NCI-H226 (cell line): ENCODE measurements around the gene ABCG4.
A peak's percentile ranks its signal among the peaks of the same experiment; 100 is the strongest.
"Not testable (repeated sequence)": the region's sequence is repeated elsewhere in the genome, so short reads cannot be mapped to it uniquely, and the experiment has no call there.

Experiments
- DNase-seq: peaks from one replicate; pipeline ENCODE4 v3.0.0-alpha.2; 2015

The ABCG4 gene

DNA sequence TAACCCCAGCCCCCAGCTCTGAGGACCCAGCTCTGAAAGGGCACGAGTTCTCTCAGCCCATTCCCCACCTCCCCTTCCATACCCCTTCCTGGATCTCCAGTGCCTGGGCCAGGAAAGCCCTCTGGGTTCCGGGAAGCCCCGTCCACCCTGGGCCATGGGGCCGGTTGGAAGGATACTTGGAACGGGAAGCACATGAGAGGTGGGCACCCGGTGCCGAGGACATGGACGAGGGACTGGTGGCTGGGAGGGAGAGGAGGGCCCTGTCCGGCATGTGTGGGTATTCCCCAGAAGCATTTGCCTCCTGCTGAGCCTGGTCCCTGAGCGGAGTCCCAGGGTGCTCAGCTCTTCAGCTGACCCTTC lies 32.6 kb upstream of the ABCG4 start:
- DNase-seq: no peak

DNA sequence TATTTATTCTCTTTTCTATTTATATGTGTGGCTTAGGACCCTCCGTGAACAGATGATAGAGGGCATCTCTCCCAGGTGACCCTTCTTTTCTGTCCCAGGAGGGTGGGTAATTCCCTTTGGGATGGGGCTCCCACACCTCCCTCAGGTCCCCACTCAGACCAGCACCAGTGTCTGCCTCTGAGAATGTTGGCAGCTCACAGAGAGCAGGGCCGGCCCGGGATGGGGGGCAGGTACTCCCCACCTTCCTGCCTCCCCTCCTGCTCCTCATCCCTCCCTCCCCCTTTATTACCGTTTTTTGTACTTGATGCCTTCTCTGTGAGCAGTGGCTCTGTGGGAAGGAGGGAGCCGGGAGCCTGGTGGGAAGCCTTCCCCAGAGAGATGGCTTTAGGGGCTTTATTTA lies 32.3 kb upstream of the ABCG4 start:
- DNase-seq: no peak

DNA sequence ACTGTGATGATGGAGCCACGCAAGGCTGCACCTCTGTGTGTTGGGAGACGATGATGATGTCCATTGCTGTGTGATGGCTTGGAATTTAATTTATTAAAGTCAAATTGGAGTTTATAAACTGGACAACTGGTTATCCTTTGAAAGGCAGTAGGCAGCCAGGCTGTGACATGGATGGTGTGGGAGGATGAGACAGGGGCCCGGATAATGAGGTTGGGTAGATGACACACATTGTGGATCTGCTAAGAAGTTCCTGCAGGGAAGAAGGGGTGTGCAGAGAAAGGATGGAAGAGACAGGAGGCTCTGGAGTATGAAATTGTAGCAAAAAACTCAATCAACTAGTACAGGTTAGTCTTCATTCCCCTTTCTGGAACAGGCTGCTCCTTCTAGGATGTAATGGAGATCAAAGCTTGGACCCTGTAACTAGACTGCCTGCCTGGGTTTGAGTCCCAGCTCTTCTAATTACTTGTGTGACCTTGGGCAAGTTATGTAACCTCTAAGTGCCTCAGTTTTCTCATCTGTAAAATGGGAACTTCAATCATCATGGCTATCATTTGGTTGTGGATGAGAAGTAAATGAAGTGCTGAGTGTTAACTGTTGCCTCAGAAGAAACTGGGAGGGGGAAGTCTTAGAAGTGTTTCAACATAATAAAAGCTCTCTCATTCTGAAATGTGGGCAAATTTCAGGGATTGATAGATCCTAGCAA lies 31.7 kb upstream of the ABCG4 start:
- DNase-seq: no peak

DNA sequence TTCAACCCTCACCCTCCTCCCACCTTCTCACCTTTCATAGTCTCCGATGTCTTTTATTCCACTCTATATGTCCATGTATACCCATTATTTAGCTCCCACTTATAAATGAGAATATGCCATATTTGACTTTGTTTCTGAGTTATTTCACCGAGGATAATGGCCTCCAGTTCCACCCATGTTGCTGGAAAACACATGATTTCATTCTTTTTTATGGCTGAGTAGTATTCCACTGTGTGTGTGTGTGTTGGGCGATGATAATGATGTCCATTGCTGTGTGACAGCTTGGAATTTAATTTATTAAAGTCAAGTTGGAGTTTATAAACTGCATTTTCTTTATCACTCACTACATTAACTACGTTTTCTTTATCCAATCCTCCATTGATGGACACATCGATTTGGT lies 30.6 kb upstream of the ABCG4 start:
- no peak for DNase-seq

DNA sequence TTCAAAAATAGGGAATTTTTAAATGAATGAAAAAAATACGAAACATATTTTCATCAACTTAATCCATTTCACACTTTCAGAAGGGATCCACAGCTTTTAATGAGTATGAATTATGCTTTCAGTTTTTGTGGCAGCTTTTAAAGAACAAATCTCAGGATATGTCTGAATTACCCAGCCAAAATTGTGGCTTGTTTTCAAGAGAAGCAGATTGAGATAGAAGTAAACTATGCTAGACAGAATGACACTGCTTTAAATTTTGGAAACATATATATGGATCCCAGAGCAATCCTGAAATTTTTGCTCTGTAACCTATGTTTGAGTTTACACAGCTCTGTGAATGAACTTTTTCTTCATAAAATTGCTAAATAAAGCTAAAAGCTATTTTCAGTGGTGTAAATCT lies 29.9 kb upstream of the ABCG4 start:
- DNase-seq: no peak

DNA sequence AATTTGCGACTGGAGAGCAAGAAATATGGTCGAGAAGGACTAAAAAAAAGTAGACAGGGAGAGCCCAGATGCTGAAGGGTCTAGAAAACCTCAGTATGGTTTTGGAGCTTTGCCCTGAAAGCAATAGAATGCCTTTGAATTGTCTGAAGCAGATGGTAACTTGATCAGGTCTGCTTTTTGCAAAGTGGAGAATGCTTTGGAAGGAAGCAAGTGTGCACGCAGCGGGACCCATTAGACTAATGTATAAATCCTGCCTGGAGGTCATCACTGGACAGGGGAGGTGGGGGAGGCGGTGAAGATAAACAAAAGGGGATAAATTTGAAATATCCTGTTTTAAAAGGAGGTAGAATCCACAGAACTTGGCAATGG lies 28.2 kb upstream of the ABCG4 start:
- DNase-seq: no peak

DNA sequence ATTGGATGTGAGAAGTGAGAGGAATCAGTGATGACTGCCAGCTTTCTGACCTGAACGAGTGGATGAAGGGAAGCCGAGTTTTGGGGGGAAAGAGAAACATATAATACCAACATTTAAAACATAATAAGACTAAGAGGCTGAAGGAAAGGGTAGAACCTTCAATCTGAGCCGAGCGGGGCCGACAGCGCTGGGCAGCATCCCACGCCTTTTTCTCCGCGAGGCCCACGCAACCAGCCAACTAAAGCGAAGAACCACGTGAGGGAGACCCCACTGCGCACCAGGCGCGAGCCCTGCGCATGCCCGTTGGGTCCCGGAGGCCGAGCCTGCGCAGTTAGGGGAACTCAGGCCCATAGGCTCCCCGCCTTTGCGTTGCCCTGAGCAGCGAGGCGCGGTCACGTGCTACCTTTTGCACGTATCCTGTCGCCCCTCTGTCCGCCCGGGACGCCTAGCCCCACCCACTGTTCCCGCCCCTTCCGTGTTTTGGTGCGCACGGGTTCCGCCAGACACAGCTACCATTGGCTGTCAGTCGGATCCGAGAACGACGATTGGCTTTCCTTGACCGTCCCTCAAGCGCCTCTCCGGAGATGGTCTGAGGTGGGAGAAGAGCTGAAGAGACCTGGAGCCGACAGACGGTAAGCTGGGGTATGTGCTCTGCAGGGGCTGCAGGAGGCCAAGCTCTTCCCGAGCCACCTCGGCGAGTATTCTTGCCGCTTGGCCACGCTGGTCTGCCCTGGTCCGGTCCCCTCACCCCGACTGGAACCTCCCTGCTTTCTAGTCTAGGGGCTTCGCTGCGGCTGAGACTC lies 27.6 kb upstream of the ABCG4 start, which contains the start of gene HINFP:
HINFP (plus strand) TSS at position 573 of the 803 bp plus-strand sequence. CDS start 5,365 bp downstream, outside the sequence.
- peak; percentile 99 for DNase-seq

DNA sequence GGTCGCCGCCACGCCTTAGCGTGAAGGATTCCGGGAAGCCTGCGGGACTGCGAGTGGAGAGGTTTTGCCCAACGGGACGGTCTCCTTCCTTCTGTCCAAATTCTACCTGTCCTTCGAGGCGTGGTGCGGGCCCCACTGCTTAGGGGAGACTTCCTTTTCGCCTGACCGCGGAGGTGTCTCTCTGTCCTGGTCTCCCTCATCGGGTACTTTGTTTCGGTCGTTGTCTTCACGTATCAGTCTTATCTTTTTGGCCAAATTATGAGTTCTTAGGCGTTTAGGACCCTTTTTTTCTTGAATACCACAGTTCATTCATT lies 27.1 kb upstream of the ABCG4 start:
- no peak for DNase-seq

DNA sequence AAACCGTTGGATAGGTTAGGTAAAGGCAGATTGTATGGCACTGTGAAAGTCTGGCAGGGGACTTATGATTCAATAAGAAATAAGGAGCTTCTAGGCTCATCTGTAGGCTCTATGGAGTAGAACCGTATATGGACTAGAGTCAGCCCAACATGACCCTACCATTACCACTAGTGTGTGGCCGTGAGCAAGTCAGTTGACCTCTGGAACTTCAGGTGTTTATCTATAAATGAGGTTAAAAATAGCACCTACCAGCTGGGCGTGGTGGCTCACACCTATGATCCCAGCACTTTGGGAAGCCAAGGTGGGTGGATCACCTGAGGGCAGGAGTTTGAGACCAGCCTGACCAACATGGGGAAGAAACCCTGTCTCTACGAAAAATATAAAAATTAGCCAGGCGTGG lies 23.0 kb upstream of the ABCG4 start:
- no peak for DNase-seq

DNA sequence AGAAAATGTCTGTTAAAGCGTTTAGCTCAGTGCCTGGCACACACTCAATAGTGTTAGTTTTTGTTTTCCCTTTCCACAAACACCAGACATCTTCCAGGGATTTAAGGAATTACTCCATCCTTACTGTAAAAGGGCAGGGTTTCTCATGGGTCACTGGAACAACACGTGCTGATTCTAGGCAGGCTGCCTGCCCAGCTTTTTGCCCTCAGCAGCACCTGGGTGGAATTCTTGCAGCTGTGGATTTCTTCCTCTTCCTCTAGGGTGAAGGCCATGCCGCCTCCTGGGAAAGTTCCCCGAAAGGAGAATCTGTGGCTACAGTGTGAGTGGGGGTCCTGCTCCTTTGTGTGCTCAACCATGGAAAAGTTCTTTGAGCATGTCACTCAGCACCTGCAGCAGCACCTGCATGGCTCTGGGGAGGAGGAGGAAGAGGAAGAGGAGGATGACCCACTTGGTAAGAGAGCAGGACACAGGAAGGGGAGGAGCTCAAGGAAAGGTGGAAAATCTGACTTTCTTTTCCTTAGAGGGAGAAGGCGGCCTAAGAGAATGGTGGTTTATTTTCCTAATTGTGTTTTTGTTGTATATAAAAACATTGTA lies 22.1 kb upstream of the ABCG4 start:
- DNase-seq: no peak

DNA sequence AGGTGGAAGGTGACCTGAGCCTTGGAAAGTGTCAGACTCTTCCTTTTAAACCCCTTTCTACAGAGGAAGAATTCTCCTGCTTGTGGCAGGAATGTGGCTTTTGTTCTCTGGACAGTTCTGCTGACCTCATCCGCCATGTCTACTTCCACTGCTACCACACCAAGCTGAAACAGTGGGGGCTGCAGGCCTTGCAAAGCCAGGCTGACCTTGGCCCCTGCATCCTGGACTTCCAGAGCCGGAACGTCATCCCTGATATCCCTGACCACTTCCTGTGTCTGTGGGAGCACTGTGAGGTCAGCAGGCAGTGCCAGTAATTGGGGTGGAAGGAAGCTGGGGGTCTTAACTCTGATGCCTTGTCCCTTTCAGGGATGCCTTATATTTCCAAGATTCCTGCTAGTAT lies 18.2 kb upstream of the ABCG4 start:
- peak; percentile 29 for DNase-seq

DNA sequence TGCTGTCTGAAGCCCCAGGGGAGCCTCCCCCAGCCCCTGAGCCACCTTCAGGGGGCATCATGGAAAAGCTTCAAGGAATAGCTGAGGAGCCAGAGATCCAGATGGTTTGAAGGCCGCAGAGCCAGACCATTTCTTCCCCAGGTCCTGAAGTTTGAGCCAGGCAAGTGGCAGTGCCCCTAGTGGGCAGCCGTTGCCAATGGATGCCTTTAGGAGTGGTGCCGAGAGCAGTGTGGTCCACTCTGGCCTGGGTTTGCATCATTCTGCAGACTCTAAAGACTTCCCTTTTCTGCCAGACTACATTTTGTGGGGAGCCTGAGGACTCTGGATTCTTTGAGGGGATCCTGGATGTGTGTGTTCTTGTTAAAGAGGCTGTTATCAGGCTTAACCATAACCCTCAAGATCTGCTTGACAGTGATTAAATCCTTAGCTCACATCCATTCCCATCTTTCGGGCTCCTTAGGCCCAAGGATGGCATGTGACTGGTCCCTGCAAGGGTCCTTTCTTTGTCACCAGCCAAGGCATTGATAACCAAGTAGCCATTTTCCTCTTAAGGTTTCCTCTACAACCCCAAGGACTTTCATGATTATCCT lies 14.4 kb upstream of the ABCG4 start:
- DNase-seq: no peak

DNA sequence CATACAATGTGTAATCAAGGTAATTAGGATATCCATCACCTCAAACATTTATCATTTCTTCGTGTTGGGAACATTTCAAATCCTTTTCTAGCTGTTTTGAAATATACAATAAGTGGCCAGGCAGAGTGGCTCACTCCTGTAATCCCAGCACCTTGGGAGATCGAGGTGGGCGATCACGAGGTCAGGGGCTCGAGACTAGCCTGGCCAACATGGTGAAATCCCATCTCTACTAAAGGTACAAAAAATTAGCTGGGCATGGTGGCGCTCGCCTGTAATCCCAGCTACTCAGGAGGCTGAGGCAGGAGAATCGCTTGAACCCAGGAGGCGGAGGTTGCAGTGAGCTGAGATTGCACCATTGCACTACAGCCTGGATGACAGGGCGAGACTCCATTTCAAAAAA lies 9.6 kb upstream of the ABCG4 start:
- DNase-seq: not testable (repeated sequence)

DNA sequence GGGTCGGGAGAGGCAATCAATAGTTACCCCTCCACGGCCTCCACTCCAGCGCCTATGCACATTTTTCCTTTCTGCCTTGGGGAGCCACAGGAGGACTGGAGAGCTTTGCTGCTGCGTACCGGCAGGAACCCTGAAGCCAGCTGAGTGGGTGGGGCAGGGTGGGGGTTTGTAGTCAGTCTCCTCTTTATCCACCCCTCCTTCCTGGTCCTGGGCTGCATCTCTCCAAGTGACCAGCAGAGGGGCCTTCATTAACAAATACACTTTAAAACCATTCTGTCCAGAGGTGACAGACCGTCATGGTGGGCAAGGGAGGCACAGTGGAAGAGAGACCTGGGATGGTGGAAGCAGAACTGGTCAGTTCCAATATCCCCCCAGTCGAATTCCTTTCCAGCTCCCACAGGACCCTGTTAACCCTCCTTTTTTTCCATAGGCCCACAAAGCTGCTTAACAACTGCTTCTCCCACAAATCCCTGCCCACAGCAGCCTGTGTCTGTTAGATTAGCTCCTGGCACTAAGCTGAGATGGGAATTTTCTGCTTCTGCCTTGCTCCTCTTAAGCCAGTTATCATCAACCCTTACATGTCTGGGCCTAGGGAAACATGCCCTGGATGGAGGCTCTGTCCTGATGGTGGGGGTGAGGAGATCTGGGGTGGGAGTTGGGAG lies 3.9 kb upstream of the ABCG4 start:
- DNase-seq: peak; percentile 37

DNA sequence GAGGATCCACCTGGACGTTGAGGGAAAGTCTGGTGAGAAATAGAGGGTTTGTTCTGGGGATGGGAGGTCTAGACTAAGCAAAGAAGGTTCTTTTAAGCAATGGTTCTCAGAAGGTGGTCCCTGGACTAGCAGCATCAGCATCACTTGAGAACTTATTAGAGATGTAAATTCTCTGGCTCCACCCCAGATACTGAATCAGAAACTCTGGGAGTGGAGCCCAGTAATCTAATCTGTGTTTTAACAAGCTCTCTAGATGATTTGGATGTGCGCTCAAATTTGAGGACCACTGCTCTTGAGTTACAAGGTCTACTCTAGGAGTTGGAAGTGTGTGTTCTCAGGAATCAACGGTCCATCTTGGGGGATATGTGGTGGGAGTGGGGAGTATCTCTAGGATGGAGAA lies 3.3 kb upstream of the ABCG4 start:
- no peak for DNase-seq

DNA sequence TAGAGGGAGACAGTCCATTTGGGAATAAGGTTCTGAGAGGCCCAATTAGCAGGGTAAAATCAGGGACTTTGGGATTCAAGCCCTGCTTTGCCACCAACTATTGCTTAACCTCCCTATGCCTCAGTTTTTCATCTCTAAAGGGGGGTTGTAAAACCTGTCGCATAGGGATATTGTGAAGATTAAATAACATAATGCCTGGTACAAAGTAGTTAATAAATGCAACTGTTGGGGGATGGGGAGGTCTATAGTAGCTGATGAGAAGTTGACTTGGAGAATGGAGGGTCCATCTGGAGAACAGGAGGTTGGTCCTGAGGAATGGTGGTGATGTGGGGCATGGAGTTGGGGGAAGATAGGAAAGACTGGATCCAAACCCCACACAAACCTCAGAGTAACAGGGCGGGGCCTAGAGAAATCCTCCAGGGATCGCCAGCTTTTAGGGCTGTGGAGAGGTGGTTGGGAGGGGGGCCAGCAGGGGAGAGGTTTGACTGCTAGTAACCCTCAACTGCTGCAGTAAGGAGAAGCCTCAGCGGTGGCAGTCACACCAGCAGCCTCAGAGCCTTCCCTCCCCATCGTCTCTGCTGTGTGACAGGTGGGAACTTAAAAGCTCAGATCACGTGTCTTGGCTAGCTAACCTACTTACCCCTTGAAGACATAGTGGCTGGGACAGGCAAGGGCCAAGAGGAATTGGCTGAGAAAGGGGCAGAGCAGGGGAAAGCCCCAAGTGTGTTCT lies 1.1 kb upstream of the ABCG4 start:
- DNase-seq: no peak

DNA sequence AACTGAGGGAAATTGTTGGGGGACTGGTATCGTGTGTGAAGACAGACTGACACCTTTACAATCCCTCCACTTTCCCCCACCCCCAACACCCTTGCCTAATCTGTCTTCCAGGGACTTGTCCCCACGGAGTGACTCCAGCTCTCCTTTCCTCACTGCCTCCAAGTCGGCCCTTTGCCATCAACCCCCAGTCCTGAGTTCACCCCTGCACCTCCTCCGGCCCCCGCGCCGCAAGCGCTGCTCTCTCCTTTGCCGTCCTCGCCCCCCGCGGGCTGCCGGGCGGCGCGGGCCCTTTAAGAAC lies 183 bp upstream of the ABCG4 start:
- DNase-seq: no peak

DNA sequence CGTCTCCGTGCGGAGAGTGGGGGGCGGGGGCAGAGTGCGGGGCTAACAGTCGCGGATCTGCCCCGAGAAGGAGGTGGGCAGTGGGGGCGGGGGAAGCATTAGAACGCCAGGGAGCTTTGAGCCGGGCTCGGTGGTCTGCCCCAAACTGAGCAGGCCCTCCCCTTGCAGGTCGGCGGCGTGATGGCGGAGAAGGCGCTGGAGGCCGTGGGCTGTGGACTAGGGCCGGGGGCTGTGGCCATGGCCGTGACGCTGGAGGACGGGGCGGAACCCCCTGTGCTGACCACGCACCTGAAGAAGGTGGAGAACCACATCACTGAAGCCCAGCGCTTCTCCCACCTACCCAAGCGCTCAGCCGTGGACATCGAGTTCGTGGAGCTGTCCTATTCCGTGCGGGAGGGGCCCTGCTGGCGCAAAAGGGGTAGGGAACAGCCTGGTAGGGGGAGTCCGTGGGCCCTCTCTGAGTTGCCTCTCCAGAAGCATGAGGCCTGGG lies 979 bp downstream of the ABCG4 start:
- DNase-seq: no peak

DNA sequence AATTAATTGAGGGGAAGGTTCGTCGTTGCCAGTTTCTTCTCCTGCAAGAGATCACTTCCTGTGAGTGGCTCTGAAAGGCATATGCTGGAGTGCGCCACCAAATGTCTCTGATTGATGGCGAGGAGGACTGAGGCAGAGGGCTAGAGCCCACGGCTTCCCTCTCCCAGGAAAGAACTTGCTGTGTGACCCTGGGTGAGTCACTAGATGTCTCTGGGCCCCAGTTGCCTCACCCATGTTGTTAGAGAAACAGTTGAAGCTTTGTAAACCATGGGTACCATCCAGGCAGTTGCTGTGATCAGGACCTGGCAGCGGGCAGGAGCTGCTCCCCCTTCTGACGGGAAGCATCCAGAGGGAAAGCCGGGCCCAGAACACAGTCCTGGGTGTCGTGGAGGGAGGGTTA lies 3.2 kb downstream of the ABCG4 start:
- DNase-seq: no peak

DNA sequence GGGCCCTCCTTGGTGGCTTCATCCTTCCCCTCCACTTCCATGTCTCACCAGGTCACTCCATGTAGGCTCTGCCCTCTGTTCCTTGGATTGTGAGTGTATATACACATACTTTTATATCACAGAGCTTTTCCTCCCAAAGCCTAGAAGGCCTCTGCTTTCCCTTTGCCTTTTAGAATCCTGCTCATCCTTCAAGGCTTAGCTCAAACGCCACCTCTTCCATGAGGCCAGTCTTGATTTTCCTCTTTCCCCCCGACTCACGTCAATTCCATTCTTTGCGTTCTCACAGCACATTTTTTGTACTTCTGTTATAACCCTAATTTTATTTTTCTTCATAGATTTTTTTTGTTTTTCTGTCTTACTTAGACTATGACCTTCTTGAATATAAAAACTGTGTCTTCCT lies 3.8 kb downstream of the ABCG4 start:
- DNase-seq: no peak

DNA sequence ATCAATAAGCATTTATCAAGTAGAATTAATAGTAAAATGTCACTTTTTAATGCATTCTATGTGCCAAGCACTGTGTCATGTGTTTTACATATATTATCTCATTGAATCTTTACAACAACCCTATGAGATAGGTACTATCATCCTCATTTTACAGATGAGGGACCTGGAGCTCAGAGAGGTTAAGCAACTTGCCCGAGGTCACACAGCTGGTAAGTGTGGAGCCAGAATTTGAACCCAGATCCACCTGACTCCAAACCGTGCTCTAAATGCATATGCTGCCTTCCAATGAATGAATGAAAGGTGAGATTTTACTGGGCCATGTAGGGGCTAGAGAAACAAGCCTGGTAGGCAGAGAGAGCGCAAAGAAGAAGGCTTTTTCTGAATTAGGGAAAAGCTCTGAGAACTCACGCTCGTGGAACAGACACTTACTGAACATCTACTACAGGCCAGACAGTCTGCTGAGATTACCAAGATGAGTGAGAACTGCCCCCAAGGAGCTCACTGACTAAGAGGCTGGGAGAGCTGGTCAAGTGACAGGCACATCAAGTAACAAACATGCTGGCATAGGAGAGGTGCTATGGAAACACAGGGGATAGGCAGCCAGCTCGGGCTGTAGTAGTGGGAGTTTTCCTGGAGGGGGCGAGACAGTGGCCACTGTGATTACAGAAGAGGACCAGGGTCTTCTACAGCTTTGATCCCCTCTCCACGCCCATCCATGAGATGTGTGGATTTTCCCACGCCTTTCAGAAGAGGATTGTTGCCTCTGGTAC lies 4.4 kb downstream of the ABCG4 start:
- no peak for DNase-seq

DNA sequence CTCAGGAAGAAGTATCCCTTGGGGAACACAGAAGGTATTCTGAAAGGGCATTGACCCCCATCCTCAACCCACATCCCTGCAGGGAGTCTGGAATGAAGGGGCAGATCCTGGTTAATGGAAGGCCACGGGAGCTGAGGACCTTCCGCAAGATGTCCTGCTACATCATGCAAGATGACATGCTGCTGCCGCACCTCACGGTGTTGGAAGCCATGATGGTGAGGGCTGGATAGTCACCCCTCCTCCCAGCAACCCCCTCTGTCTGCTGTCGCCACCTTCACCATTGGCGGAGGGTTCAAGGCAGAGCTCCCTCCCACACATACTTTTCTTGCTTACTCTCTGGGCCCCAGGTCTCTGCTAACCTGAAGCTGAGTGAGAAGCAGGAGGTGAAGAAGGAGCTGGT lies 5.3 kb downstream of the ABCG4 start:
- no peak for DNase-seq
